PC-9 (cell line): ENCODE data around the gene SV2A.
"Not testable (repeated sequence)": the region's sequence is repeated elsewhere in the genome, so short reads cannot be mapped to it uniquely, and the experiment has no call there.

Experiments
- EZH2 ChIP-seq: fragments of 200-600 bp; sonication (generic); IDR thresholded peaks from 2 replicates; pipeline ENCODE4 v1.8.0; 2017; ENCODE audit warnings: antibody characterized with exemption, low read depth
- TF ChIP-seq, protein P1 (sequence below): fragments of 200-600 bp; sonication (generic); conservative IDR thresholded peaks from 2 replicates; pipeline ENCODE4 v1.6.1; 2017; ENCODE audit warnings: mixed run types, antibody characterized with exemption, mild to moderate bottlenecking, moderate library complexity

- TF ChIP-seq, protein P1, sequence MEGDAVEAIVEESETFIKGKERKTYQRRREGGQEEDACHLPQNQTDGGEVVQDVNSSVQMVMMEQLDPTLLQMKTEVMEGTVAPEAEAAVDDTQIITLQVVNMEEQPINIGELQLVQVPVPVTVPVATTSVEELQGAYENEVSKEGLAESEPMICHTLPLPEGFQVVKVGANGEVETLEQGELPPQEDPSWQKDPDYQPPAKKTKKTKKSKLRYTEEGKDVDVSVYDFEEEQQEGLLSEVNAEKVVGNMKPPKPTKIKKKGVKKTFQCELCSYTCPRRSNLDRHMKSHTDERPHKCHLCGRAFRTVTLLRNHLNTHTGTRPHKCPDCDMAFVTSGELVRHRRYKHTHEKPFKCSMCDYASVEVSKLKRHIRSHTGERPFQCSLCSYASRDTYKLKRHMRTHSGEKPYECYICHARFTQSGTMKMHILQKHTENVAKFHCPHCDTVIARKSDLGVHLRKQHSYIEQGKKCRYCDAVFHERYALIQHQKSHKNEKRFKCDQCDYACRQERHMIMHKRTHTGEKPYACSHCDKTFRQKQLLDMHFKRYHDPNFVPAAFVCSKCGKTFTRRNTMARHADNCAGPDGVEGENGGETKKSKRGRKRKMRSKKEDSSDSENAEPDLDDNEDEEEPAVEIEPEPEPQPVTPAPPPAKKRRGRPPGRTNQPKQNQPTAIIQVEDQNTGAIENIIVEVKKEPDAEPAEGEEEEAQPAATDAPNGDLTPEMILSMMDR: not testable (repeated sequence)
- not testable (repeated sequence) for TF ChIP-seq EZH2
Observed at GRCh38 chr1:149873060-149873459, 44.6 kb downstream of the SV2A start.
